ENCODE measurements around the gene LRP1. TPM values are rescaled to one million over a fixed set of nuclear protein-coding genes. Genes with fewer than 3 reads are reported as not detected.

The LRP1 gene
- total RNA-seq, 6 experiments from 2014 or later: 187 to 332 (median 201) TPM

- Mint-ChIP-seq H3K4me1 (ENCODE audit: low read depth) (peaks cover 69% of the 10 kb centered on the region), H3K9me3 (peaks cover 3% of the 10 kb centered on the region; the same call in 1 of the 2 replicates), H3K4me3 (no peak overlapping the region), H3K36me3 (ENCODE audit: low read depth) (peaks cover 59% of the 10 kb centered on the region), H3K27me3 (ENCODE audit: insufficient read depth) (peaks cover 21% of the 10 kb centered on the region), H3K27ac (peak overlapping the region; percentile 33; the same call in 1 of the 2 replicates)
- DNase-seq: no peak
- no peak for TF ChIP-seq CTCF (IDR thresholded peaks at IDR 0.05)
Measured at GRCh38 chr12:57169046-57169795, 40.9 kb downstream of the LRP1 start.

DNA sequence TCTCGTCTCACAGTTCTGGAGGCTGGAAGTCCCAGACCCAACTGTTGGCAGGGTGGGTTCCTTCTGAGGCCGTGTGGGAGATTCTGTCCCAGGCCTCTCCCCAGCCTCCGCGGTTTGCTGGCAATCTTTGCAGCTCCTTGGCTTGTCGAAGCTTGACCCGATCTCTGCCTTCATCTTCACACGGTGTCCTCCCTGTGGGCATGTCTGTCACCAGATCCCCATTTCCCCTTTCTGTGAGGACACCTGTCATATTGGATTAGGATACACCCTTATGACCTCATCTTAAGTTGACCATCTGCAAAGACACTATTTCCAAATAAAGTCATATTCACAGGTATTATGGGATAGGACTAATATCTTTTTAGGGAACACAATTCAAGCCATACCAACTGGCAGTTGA, 41.7 kb downstream of the LRP1 start:
- DNase-seq: no peak
- H3K36me3 Mint-ChIP-seq (ENCODE audit: low read depth): peaks cover 51% of the 10 kb centered on the region

GRCh38 chr12:57170408-57170807, 42.1 kb downstream of the LRP1 start:
- peaks cover 58% of the 10 kb centered on the region for H3K4me1 Mint-ChIP-seq (ENCODE audit: low read depth)
- peaks cover 15% of the 10 kb centered on the region for H3K27me3 Mint-ChIP-seq (ENCODE audit: insufficient read depth)
- H3K9me3 Mint-ChIP-seq: peaks cover 3% of the 10 kb centered on the region; the same call in 1 of the 2 replicates
- peak overlapping the region; percentile 29 for H3K27ac Mint-ChIP-seq
- DNase-seq: no peak
- H3K36me3 Mint-ChIP-seq (ENCODE audit: low read depth): peaks cover 50% of the 10 kb centered on the region
- H3K4me3 Mint-ChIP-seq: no peak overlapping the region
- TF ChIP-seq CTCF (IDR thresholded peaks at IDR 0.05): no peak

More for the DNA sequence above, 41.7 kb downstream of the LRP1 start:
- Mint-ChIP-seq H3K9me3 (peaks cover 3% of the 10 kb centered on the region; the same call in 1 of the 2 replicates), H3K27ac (peak overlapping the region; percentile 29; the same call in 1 of the 2 replicates), H3K27me3 (ENCODE audit: insufficient read depth) (peaks cover 16% of the 10 kb centered on the region), H3K4me3 (no peak overlapping the region), H3K4me1 (ENCODE audit: low read depth) (peaks cover 61% of the 10 kb centered on the region)
- no peak for TF ChIP-seq CTCF (IDR thresholded peaks at IDR 0.05)

DNA sequence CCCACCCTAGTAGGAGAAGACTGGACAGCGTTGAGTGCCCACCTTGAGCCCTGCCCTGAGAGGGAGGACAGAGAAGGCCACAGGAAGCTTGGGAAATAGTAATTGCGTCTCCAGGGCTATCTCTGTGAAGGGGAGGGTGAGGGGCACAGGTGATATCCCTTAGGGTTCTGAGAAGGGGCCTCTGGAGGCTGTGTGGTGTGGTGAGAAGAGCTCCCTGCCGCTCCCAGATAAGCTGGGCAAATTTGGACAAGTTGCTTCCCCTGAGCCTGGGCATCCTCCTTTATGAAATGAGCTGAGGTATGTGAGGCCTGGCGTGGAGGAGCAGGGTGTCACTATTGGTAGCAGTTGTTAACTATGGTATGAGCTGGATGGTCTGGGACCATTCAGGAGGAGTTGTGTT, 42.6 kb downstream of the LRP1 start:
- H3K4me3 Mint-ChIP-seq: peak overlapping the region; percentile 8; the same call in 1 of the 2 replicates
- H3K36me3 Mint-ChIP-seq (ENCODE audit: low read depth): peaks cover 53% of the 10 kb centered on the region
- TF ChIP-seq CTCF (IDR thresholded peaks at IDR 0.05): no peak
- H3K4me1 Mint-ChIP-seq (ENCODE audit: low read depth): peaks cover 58% of the 10 kb centered on the region
- no peak for DNase-seq
- H3K9me3 Mint-ChIP-seq: peaks cover 3% of the 10 kb centered on the region; the same call in 1 of the 2 replicates
- H3K27me3 Mint-ChIP-seq (ENCODE audit: insufficient read depth): peaks cover 21% of the 10 kb centered on the region
- H3K27ac Mint-ChIP-seq: peak overlapping the region; percentile 71

DNA sequence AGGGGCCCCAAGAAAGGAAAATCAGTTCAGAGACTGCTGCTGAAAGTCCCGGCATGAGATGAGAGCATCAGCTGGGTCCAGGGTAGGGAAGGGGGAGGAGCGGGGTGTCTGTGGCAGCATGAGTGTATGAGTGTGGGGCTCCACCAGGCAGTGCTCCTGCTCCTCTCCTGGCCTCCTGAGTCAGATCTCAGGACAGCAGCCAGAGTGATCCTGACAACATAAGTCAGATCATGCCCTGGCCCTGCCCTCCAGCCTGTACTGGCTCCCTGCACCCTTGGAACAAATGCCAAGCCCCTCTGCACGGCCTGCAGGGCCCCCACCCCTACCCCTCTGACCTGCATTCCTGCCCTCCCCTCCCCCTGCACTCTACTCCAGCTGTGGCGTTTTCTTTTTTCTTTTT, 43.4 kb downstream of the LRP1 start:
- H3K27ac Mint-ChIP-seq: peak overlapping the region; percentile 71
- no peak for TF ChIP-seq CTCF (IDR thresholded peaks at IDR 0.05)
- peak; percentile 79 for DNase-seq
- H3K4me1 Mint-ChIP-seq (ENCODE audit: low read depth): peaks cover 58% of the 10 kb centered on the region
- H3K36me3 Mint-ChIP-seq (ENCODE audit: low read depth): peaks cover 55% of the 10 kb centered on the region
- H3K27me3 Mint-ChIP-seq (ENCODE audit: insufficient read depth): peaks cover 22% of the 10 kb centered on the region
- H3K4me3 Mint-ChIP-seq: no peak overlapping the region
- peaks cover 3% of the 10 kb centered on the region; the same call in 1 of the 2 replicates for H3K9me3 Mint-ChIP-seq

All from HFFc6 (cell line).